Heart left ventricle (tissue), 13 donors: ENCODE data around the gene P3H3.

Experiments used
- POLR2A ChIP-seq, 2 donors: fragments of 450-650 bp; IDR thresholded peaks; one replicate each; pipeline ENCODE4 v1.6.1; 2017; ENCODE audit warnings: antibody characterized with exemption in 2 of 2, mild to moderate bottlenecking in 2 of 2, moderate library complexity in 2 of 2
- TF ChIP-seq, protein P1 (sequence below), 12 donors: fragments of 200-600 bp; sonication (generic) in 4 of 12; IDR thresholded peaks; one replicate each; pipeline versions ENCODE4 v1.5.0 to v1.8.0; 2018 to 2022; ENCODE audit warnings: antibody characterized with exemption in 12 of 12, mild to moderate bottlenecking in 5 of 12
- donor health status: ischemic (EF 13 %, LVEDD 7.1; RV severe dilation, severe dysfunction).
- donor health status: DM: no; HTN: yes; CAD: no.
- donor health status: DM: no; HTN: no; CAD: no.
- donor health status: ischemic (EF 25% LVEDD 6.9; RV normal size, moderate dysfunction).
- donor health status: ischemic (EF 25% LVEDD 5.7; RV mildly dilated, moderate dysfunction).
- donor health status: ischemic (EF 35%, LVEDD 5.7; RV mildly dilated, moderate dysfunction).
- donor health status: nonischemic (EF 11% LVEDD 7.7; RV severe dilation, severe dysfunction).
- donor health status: DM: yes; HTN: yes; CAD: no.
- donor health status: PGD.
- donor health status: ischemic (EF 29% LVEDD 5.4; RV normal size, mild dysfunction).
- donor health status: nonischemic (EF 23%, LVEDD 6.1; RV moderate dilation, normal function).

DNA sequence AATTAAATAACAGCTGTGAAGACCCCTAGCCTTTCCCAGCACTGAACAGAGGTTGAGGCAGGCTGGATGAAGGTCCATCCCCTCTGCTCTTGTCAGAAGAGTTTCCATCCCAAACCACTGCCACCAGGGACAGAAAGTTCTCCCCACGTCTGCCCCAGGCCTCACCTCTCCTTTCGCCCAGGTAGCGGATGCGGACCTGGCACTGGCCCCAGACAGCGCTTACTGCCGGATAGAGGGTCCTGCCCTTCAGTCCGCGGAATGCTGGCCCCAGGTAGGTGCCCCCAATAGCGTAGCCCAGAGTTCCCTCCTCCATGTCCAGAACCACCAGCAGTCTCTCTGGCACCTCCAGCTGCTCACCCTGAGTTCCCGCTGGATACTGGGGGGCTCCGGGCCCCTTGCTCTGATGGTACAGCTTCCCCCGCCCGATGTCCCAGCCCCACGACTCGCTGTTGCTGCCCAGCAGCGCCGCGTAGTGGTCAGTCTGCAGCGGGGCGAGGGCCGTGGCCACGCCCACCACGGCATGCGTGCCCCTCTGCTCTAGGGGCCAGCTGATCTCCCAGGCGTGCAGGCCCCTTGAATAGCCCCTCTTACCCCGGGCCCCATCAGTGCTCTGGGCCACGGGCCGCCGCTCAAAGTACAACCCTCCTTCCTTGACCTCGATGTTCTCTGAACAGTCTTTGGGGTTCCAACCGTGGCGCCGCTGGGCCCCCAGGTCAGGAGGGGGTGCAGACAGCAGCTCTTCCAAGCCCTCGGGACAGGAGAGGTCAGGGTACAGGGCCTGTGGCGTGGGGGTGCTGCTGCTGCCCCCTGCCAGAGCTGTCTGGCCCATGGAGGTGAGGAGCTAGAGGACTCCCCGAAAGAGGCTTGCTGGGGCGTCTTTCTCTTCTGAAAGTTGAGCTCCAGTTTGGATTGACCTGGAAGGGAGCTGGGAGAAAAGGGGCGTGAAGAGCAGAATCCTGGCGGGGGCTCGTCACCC is 44.2 kb downstream of the P3H3 start:
- TF ChIP-seq, protein P1, sequence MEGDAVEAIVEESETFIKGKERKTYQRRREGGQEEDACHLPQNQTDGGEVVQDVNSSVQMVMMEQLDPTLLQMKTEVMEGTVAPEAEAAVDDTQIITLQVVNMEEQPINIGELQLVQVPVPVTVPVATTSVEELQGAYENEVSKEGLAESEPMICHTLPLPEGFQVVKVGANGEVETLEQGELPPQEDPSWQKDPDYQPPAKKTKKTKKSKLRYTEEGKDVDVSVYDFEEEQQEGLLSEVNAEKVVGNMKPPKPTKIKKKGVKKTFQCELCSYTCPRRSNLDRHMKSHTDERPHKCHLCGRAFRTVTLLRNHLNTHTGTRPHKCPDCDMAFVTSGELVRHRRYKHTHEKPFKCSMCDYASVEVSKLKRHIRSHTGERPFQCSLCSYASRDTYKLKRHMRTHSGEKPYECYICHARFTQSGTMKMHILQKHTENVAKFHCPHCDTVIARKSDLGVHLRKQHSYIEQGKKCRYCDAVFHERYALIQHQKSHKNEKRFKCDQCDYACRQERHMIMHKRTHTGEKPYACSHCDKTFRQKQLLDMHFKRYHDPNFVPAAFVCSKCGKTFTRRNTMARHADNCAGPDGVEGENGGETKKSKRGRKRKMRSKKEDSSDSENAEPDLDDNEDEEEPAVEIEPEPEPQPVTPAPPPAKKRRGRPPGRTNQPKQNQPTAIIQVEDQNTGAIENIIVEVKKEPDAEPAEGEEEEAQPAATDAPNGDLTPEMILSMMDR (IDR thresholded peaks at IDR 0.05) = peak; percentile 91 to 100 (median 97)
- no peak for TF ChIP-seq POLR2A (IDR thresholded peaks at IDR 0.05)
